Gastrocnemius medialis (tissue), 4 donors: ENCODE results near the gene ZNF516.

Experiments used
- POLR2A ChIP-seq, 2 donors: fragments of 450-650 bp; IDR thresholded peaks; one replicate each; pipeline ENCODE4 v1.6.1; 2017; ENCODE audit warnings: antibody characterized with exemption in 2 of 2, mild to moderate bottlenecking in 2 of 2, moderate library complexity in 2 of 2
- TF ChIP-seq, protein P1 (sequence below), 5 experiments: fragments of 450-650 bp in 3 of 5; fragments of 200-600 bp in 2 of 5; sonication (generic) in 2 of 5; IDR thresholded peaks in 4 of 5; conservative IDR thresholded peaks in 1 of 5; 1 replicate in 4 of 5; 2 replicates in 1 of 5; pipeline ENCODE4 v1.5.1; 2016 to 2019; ENCODE audit warnings: antibody characterized with exemption in 5 of 5, mild to moderate bottlenecking in 3 of 5, moderate library complexity in 3 of 5

DNA sequence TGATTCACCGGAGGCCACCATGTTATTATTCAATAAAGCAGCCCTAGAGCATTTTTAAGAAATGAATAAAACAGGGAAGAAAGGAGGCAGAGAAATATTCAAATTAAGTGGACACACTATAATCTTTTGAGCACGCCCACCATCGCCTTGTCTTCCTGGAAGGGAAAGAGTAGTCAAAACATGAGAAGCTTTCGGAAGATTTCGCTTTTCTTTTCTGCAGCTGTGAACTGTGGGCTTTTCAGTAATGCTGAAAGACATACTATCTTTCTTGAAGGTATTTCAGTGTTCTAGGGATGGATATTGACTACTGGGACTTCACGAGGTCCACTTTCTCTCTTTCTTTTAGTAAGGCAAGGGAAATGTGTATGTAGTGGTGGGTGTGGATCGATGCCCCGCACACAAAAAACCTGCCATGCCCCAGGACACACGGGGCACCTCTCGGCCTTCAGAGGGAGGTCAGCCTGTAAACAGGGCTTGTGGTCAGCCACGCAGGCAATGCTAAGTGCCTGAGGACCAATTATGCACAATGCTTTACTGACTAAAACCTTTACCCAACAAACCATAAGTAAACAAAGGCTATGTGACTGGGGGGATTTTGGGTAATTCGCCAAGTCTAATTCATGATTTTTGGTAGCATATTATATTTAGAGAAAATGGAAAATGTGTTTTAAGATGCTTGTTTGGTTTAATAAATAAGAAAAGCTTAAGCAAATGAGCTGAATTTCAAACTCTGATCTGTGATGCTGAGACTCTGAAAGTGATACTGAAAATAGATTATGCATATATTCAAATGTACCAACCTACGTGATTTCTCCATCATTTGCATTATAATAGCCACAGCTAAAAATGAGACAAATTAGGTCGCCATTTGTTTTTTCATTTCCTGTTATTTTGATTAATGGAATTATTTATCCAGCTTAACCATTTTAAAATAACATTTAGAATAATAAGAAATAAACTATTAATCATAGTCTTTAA is 130.5 kb downstream of the ZNF516 start:
- TF ChIP-seq, protein P1, sequence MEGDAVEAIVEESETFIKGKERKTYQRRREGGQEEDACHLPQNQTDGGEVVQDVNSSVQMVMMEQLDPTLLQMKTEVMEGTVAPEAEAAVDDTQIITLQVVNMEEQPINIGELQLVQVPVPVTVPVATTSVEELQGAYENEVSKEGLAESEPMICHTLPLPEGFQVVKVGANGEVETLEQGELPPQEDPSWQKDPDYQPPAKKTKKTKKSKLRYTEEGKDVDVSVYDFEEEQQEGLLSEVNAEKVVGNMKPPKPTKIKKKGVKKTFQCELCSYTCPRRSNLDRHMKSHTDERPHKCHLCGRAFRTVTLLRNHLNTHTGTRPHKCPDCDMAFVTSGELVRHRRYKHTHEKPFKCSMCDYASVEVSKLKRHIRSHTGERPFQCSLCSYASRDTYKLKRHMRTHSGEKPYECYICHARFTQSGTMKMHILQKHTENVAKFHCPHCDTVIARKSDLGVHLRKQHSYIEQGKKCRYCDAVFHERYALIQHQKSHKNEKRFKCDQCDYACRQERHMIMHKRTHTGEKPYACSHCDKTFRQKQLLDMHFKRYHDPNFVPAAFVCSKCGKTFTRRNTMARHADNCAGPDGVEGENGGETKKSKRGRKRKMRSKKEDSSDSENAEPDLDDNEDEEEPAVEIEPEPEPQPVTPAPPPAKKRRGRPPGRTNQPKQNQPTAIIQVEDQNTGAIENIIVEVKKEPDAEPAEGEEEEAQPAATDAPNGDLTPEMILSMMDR (IDR thresholded peaks at IDR 0.05 in 4 of 5, conservative IDR thresholded peaks at IDR 0.05 in 1 of 5) = no peak
- no peak for TF ChIP-seq POLR2A (IDR thresholded peaks at IDR 0.05)
